Measurements from ENCODE around the gene SUSD5.
"Not testable (repeated sequence)": the region's sequence is repeated elsewhere in the genome, so short reads cannot be mapped to it uniquely, and the experiment has no call there.

SUSD5 gene

GRCh38 chr3:33145221-33145900 is 73.2 kb downstream of the SUSD5 start:
- Histone ChIP-seq H3K9ac (ENCODE audit: low read depth in 1 of 2, low read length in 2 of 2) (no peak overlapping the region), H3K4me1 (ENCODE audit: control insufficient read depth in 2 of 2, insufficient read depth in 2 of 2, low read length in 2 of 2) (no peaks in the 10 kb centered on the region), H3K36me3 (ENCODE audit: control insufficient read depth in 2 of 2, insufficient read depth in 2 of 2, low read length in 2 of 2) (peaks cover 25 to 32% of the 10 kb centered on the region in 2 donors), H3K27ac (ENCODE audit: low read depth in 2 of 2, low read length in 2 of 2) (no peak overlapping the region), H3K27me3 (ENCODE audit: control insufficient read depth in 2 of 2, insufficient read depth in 2 of 2, low read length in 2 of 2) (no peaks in the 10 kb centered on the region), H3K4me3 (ENCODE audit: low read length in 2 of 2) (no peak overlapping the region), H3K9me3 (ENCODE audit: control insufficient read depth in 2 of 2, low read length in 2 of 2) (no peaks in the 10 kb centered on the region)

GRCh38 chr3:33144433-33144832 is 74.2 kb downstream of the SUSD5 start:
- H3K36me3 ChIP-seq (ENCODE audit: control insufficient read depth in 2 of 2, insufficient read depth in 2 of 2, low read length in 2 of 2) = peaks cover 25 to 32% of the 10 kb centered on the region in 2 donors
- no peaks in the 10 kb centered on the region for H3K9me3 ChIP-seq (ENCODE audit: control insufficient read depth in 2 of 2, low read length in 2 of 2)
- H3K4me1 ChIP-seq (ENCODE audit: control insufficient read depth in 2 of 2, insufficient read depth in 2 of 2, low read length in 2 of 2) = no peaks in the 10 kb centered on the region
- H3K4me3 ChIP-seq (ENCODE audit: low read length in 2 of 2) = no peak overlapping the region
- H3K27me3 ChIP-seq (ENCODE audit: control insufficient read depth in 2 of 2, insufficient read depth in 2 of 2, low read length in 2 of 2) = no peaks in the 10 kb centered on the region
- H3K9ac ChIP-seq (ENCODE audit: low read depth in 1 of 2, low read length in 2 of 2) = no peak overlapping the region
- no peak overlapping the region for H3K27ac ChIP-seq (ENCODE audit: low read depth in 2 of 2, low read length in 2 of 2)

GRCh38 chr3:33141006-33141405 is 77.6 kb downstream of the SUSD5 start:
- peaks cover 25 to 38% of the 10 kb centered on the region in 2 donors for H3K36me3 ChIP-seq (ENCODE audit: control insufficient read depth in 2 of 2, insufficient read depth in 2 of 2, low read length in 2 of 2)
- no peaks in the 10 kb centered on the region for H3K4me1 ChIP-seq (ENCODE audit: control insufficient read depth in 2 of 2, insufficient read depth in 2 of 2, low read length in 2 of 2)
- no peaks in the 10 kb centered on the region for H3K27me3 ChIP-seq (ENCODE audit: control insufficient read depth in 2 of 2, insufficient read depth in 2 of 2, low read length in 2 of 2)
- no peak overlapping the region for H3K4me3 ChIP-seq (ENCODE audit: low read length in 2 of 2)
- no peak overlapping the region for H3K9ac ChIP-seq (ENCODE audit: low read depth in 1 of 2, low read length in 2 of 2)
- no peak overlapping the region for H3K27ac ChIP-seq (ENCODE audit: low read depth in 2 of 2, low read length in 2 of 2)
- H3K9me3 ChIP-seq (ENCODE audit: control insufficient read depth in 2 of 2, low read length in 2 of 2) = no peaks in the 10 kb centered on the region

GRCh38 chr3:33139996-33140395 is 78.6 kb downstream of the SUSD5 start:
- H3K9ac ChIP-seq (ENCODE audit: low read depth in 1 of 2, low read length in 2 of 2) = no peak overlapping the region
- H3K4me3 ChIP-seq (ENCODE audit: low read length in 2 of 2) = no peak overlapping the region
- no peaks in the 10 kb centered on the region for H3K9me3 ChIP-seq (ENCODE audit: control insufficient read depth in 2 of 2, low read length in 2 of 2)
- peaks cover 29 to 43% of the 10 kb centered on the region in 2 donors for H3K36me3 ChIP-seq (ENCODE audit: control insufficient read depth in 2 of 2, insufficient read depth in 2 of 2, low read length in 2 of 2)
- H3K27me3 ChIP-seq (ENCODE audit: control insufficient read depth in 2 of 2, insufficient read depth in 2 of 2, low read length in 2 of 2) = no peaks in the 10 kb centered on the region
- H3K4me1 ChIP-seq (ENCODE audit: control insufficient read depth in 2 of 2, insufficient read depth in 2 of 2, low read length in 2 of 2) = no peaks in the 10 kb centered on the region
- no peak overlapping the region for H3K27ac ChIP-seq (ENCODE audit: low read depth in 2 of 2, low read length in 2 of 2)

GRCh38 chr3:33139006-33139623 is 79.5 kb downstream of the SUSD5 start:
- not testable (repeated sequence) for H3K27ac ChIP-seq (ENCODE audit: low read depth in 2 of 2, low read length in 2 of 2); H3K4me1 ChIP-seq (ENCODE audit: control insufficient read depth in 2 of 2, insufficient read depth in 2 of 2, low read length in 2 of 2); H3K4me3 ChIP-seq (ENCODE audit: low read length in 2 of 2); H3K9me3 ChIP-seq (ENCODE audit: control insufficient read depth in 2 of 2, low read length in 2 of 2); H3K9ac ChIP-seq (ENCODE audit: low read depth in 1 of 2, low read length in 2 of 2); H3K27me3 ChIP-seq (ENCODE audit: control insufficient read depth in 2 of 2, insufficient read depth in 2 of 2, low read length in 2 of 2)
- H3K36me3 ChIP-seq (ENCODE audit: control insufficient read depth in 2 of 2, insufficient read depth in 2 of 2, low read length in 2 of 2) = peaks cover 38 to 48% of the 10 kb centered on the region in 2 donors

- no peak overlapping the region for H3K9ac ChIP-seq (ENCODE audit: low read depth in 1 of 2, low read length in 2 of 2)
- H3K9me3 ChIP-seq (ENCODE audit: control insufficient read depth in 2 of 2, low read length in 2 of 2) = no peaks in the 10 kb centered on the region
- no peak overlapping the region for H3K27ac ChIP-seq (ENCODE audit: low read depth in 2 of 2, low read length in 2 of 2)
- peaks cover 31 to 47% of the 10 kb centered on the region in 2 donors for H3K36me3 ChIP-seq (ENCODE audit: control insufficient read depth in 2 of 2, insufficient read depth in 2 of 2, low read length in 2 of 2)
- no peaks in the 10 kb centered on the region for H3K27me3 ChIP-seq (ENCODE audit: control insufficient read depth in 2 of 2, insufficient read depth in 2 of 2, low read length in 2 of 2)
- H3K4me3 ChIP-seq (ENCODE audit: low read length in 2 of 2) = no peak overlapping the region
- no peaks in the 10 kb centered on the region for H3K4me1 ChIP-seq (ENCODE audit: control insufficient read depth in 2 of 2, insufficient read depth in 2 of 2, low read length in 2 of 2)
Observed at GRCh38 chr3:33137691-33138090, 80.9 kb downstream of the SUSD5 start.

- H3K4me3 ChIP-seq (ENCODE audit: low read length in 2 of 2) = no peak overlapping the region
Observed at GRCh38 chr3:33134026-33134625, 84.5 kb downstream of the SUSD5 start.

GRCh38 chr3:33132019-33132360 is 86.6 kb downstream of the SUSD5 start:
- Histone ChIP-seq H3K27ac (ENCODE audit: low read depth in 2 of 2, low read length in 2 of 2) (no peak overlapping the region), H3K9ac (ENCODE audit: low read depth in 1 of 2, low read length in 2 of 2) (no peak overlapping the region), H3K27me3 (ENCODE audit: control insufficient read depth in 2 of 2, insufficient read depth in 2 of 2, low read length in 2 of 2) (no peaks in the 10 kb centered on the region), H3K4me1 (ENCODE audit: control insufficient read depth in 2 of 2, insufficient read depth in 2 of 2, low read length in 2 of 2) (no peaks in the 10 kb centered on the region), H3K36me3 (ENCODE audit: control insufficient read depth in 2 of 2, insufficient read depth in 2 of 2, low read length in 2 of 2) (peaks cover 27 to 48% of the 10 kb centered on the region in 2 donors), H3K9me3 (ENCODE audit: control insufficient read depth in 2 of 2, low read length in 2 of 2) (no peaks in the 10 kb centered on the region), H3K4me3 (ENCODE audit: low read length in 2 of 2) (no peak overlapping the region)

More at GRCh38 chr3:33134026-33134625, 84.5 kb downstream of the SUSD5 start:
- Histone ChIP-seq H3K4me1 (ENCODE audit: control insufficient read depth in 2 of 2, insufficient read depth in 2 of 2, low read length in 2 of 2) (no peaks in the 10 kb centered on the region), H3K36me3 (ENCODE audit: control insufficient read depth in 2 of 2, insufficient read depth in 2 of 2, low read length in 2 of 2) (peaks cover 27 to 48% of the 10 kb centered on the region in 2 donors), H3K27me3 (ENCODE audit: control insufficient read depth in 2 of 2, insufficient read depth in 2 of 2, low read length in 2 of 2) (no peaks in the 10 kb centered on the region), H3K9ac (ENCODE audit: low read depth in 1 of 2, low read length in 2 of 2) (no peak overlapping the region), H3K9me3 (ENCODE audit: control insufficient read depth in 2 of 2, low read length in 2 of 2) (no peaks in the 10 kb centered on the region), H3K27ac (ENCODE audit: low read depth in 2 of 2, low read length in 2 of 2) (no peak overlapping the region)

GRCh38 chr3:33131331-33132018 is 87.1 kb downstream of the SUSD5 start:
- peaks cover 27 to 49% of the 10 kb centered on the region in 2 donors for H3K36me3 ChIP-seq (ENCODE audit: control insufficient read depth in 2 of 2, insufficient read depth in 2 of 2, low read length in 2 of 2)

GRCh38 chr3:33130144-33130543 is 88.5 kb downstream of the SUSD5 start:
- H3K36me3 ChIP-seq (ENCODE audit: control insufficient read depth in 2 of 2, insufficient read depth in 2 of 2, low read length in 2 of 2) = peaks cover 27 to 48% of the 10 kb centered on the region in 2 donors
- H3K9ac ChIP-seq (ENCODE audit: low read depth in 1 of 2, low read length in 2 of 2) = no peak overlapping the region
- no peak overlapping the region for H3K4me3 ChIP-seq (ENCODE audit: low read length in 2 of 2)
- no peaks in the 10 kb centered on the region for H3K9me3 ChIP-seq (ENCODE audit: control insufficient read depth in 2 of 2, low read length in 2 of 2)
- H3K4me1 ChIP-seq (ENCODE audit: control insufficient read depth in 2 of 2, insufficient read depth in 2 of 2, low read length in 2 of 2) = no peaks in the 10 kb centered on the region
- H3K27me3 ChIP-seq (ENCODE audit: control insufficient read depth in 2 of 2, insufficient read depth in 2 of 2, low read length in 2 of 2) = no peaks in the 10 kb centered on the region
- no peak overlapping the region for H3K27ac ChIP-seq (ENCODE audit: low read depth in 2 of 2, low read length in 2 of 2)

More at GRCh38 chr3:33131331-33132018, 87.1 kb downstream of the SUSD5 start:
- Histone ChIP-seq H3K27ac (ENCODE audit: low read depth in 2 of 2, low read length in 2 of 2) (no peak overlapping the region), H3K9me3 (ENCODE audit: control insufficient read depth in 2 of 2, low read length in 2 of 2) (no peaks in the 10 kb centered on the region), H3K27me3 (ENCODE audit: control insufficient read depth in 2 of 2, insufficient read depth in 2 of 2, low read length in 2 of 2) (no peaks in the 10 kb centered on the region), H3K4me1 (ENCODE audit: control insufficient read depth in 2 of 2, insufficient read depth in 2 of 2, low read length in 2 of 2) (no peaks in the 10 kb centered on the region), H3K4me3 (ENCODE audit: low read length in 2 of 2) (no peak overlapping the region), H3K9ac (ENCODE audit: low read depth in 1 of 2, low read length in 2 of 2) (no peak overlapping the region)
